Stimulated activated CD8-positive, alpha-beta memory T cell treated with anti-CD3 and anti-CD28 coated beads, Interleukin-12 subunit alpha, Interleukin-12 subunit beta, amount 100 ng/mL, for 24 hours (primary cell): ENCODE data around the gene NTS.

ENCODE experiments used
- DNase-seq: peaks from one replicate; pipeline ENCODE4 v3.0.0-alpha.2; 2020; ENCODE audit errors: extremely low read depth

The NTS gene

GRCh38 chr12:85923767-85924331 is 49.8 kb downstream of the NTS start:
- DNase-seq = no peak

GRCh38 chr12:85927166-85927565 is 53.1 kb downstream of the NTS start:
- no peak for DNase-seq
